HG02759 (cell line): ENCODE results near the gene PPP1R18.
"Not testable (repeated sequence)": the region's sequence is repeated elsewhere in the genome, so short reads cannot be mapped to it uniquely, and the experiment has no call there.

Experiments
- ATAC-seq: cut with Tn5 transposase; IDR thresholded peaks from one replicate; pipeline ENCODE4 v1.9.1; 2021; ENCODE audit warnings: mild to moderate bottlenecking, moderate library complexity; ENCODE audit not compliant: unreplicated experiment

PPP1R18 gene

GRCh38 chr6:30670760-30671527 is 15.5 kb downstream of the PPP1R18 start:
- ATAC-seq, result no peak

- not testable (repeated sequence) for ATAC-seq
Observed at GRCh38 chr6:30666300-30666699, 20.1 kb downstream of the PPP1R18 start.

GRCh38 chr6:30664994-30665767 is 21.3 kb downstream of the PPP1R18 start:
- ATAC-seq, result no peak

DNA sequence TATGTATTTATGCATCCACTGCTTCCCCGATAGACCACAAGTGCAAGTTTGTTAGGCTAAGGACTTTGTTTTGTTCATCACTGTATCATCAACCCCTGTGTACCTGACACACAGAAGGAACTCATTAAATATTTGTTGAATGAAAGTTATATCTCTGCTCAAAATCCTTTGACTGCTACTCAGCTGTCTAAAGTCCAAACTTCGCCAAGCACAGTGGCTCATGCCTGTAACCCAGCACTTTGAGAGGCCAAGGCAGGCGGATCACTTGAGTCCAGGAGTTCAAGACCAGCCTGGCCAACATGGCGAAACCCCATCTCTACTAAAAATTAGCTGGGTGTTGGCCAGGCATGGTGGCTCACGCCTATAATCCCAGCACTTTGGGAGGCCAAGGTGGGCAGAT is 28.5 kb downstream of the PPP1R18 start:
- not testable (repeated sequence) for ATAC-seq

- ATAC-seq, result no peak
Observed at GRCh38 chr6:30657454-30657853, 29.0 kb downstream of the PPP1R18 start.

- ATAC-seq, result no peak
Observed at GRCh38 chr6:30656513-30656912, 29.9 kb downstream of the PPP1R18 start.

GRCh38 chr6:30655743-30656094 is 30.7 kb downstream of the PPP1R18 start:
- ATAC-seq, result no peak

DNA sequence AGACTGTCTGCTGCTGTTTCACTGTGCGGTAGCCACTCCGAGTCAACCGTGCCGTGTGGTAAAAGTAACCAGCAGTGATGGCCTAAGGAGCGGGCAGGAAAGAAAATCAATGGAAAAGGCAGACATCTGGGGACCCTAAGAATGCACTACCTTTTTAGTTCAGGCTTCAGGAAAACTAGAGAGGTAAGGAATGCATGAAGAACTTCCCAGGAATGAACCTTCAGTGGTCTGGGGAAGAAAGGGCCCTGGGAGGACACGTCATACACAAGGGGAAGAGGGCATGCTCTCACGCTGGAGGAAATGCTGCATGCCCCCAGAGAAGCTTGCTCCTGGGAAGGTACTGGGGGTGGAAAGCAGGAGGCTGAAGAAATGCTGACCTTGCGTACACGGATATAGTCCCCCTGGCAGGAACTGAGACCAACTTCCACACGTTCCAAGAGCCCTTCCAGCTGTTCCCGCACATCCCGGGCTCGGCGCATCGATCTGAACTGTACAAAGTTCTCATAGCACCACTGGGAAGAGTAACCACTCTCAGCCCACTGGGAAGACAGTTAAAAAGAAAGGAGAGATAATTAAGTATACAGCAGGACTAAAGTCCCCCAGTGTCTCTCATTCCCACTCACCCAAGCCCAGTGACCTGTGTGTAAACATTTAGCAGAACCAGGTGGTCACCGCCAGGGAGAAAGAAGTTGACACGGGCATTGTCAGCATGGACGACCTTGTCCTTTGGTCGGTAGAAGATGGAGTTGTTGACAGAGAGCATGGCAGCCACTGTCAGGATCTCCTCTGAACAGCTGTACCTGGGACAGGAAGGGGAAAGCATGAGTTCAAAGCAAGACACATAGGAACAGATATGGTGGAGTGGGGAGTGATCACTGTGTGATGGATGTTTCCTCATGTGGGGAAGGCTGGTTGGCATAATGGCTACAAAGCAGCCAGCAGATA is 31.4 kb downstream of the PPP1R18 start:
- ATAC-seq, result no peak

DNA sequence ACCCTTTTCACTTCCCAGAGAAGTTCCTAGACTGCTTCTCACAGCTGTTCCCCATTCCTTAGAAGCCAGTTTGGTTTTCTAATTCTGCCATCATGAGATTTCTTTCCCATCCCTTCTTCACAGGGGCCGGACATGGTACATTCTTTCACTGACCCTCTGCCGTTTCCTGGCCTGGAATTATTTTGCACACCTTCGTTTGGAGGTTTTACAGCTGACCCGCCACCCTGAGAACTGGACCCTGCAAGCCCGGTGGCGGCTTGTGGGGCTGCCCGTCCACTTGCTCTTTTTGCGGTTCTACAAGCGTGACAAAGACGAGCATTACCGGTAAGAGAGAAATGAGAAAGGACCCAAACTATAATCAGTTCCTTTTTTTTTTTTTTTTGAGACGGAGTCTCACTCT is 35.3 kb downstream of the PPP1R18 start:
- ATAC-seq, result no peak

DNA sequence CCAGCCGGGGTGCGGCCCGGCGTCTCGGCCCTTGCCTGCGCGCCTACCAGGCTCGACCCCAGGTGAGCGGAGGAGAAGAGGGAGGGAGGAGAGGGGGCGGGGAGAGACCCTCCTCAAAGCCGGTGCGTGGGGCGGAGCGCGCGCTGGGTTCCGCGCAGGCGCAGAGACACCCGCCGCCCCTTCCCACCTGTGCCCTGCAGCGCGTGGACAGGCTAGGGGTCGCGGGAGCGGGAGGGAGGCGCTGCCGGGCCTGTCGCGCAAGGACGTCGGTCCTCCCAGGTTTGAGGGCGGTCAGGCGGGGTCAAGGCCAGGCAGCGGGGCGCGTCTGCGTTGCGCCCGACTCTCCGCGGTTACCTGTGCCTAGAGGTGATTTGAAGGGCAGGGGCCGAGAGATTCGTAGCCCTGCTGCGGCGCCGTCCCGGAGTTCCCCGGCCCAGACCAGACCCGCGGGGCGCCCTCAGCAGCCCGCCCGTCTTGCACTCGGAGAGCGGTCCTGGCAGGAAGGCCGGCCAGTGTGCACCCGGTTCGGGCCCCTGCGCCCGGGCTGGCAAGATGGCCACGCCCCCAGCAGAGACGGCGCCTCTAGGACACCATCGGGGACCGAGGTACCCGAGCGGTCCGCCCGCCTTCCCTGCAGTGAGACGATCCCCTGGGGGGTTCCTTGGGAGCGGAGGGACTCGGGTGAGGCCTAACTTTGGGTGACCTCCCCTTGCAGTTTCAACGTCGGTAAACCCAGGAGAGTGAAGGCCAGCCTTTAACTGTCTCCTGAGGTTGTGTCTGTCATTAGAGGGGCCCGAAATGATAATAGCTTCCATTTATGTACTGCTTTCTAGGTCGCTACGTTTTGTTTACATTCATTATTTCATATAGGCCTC is 39.0 kb downstream of the PPP1R18 start:
- ATAC-seq, result peak; percentile 69

GRCh38 chr6:30646450-30647241 is 39.8 kb downstream of the PPP1R18 start, which contains the start of gene C6orf136:
TSS of gene C6orf136 (plus strand) at chr6:30647133. CDS start at chr6:30647232, 99 bp downstream.
- ATAC-seq, result peak; percentile 65

DNA sequence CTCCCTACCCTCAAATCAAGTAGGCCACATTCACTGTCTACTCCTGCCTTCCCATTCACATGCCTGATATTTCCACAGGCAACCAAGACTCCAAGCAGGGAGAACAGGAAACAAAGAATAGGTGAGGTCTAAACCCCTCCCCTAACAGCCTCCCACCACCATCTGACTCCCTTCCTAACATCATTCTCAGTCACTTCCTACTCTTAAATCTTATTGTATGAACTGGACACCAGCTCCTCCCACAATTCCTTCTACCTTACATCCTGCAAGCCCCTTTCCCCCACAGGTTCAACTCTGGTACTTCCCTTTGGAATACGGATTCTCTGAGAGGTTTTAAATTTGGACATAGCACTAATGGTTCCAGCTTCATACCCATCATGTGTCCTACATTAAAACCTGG is 40.5 kb downstream of the PPP1R18 start:
- no peak for ATAC-seq

- no peak for ATAC-seq
Observed at GRCh38 chr6:30644769-30645168, 41.7 kb downstream of the PPP1R18 start.

DNA sequence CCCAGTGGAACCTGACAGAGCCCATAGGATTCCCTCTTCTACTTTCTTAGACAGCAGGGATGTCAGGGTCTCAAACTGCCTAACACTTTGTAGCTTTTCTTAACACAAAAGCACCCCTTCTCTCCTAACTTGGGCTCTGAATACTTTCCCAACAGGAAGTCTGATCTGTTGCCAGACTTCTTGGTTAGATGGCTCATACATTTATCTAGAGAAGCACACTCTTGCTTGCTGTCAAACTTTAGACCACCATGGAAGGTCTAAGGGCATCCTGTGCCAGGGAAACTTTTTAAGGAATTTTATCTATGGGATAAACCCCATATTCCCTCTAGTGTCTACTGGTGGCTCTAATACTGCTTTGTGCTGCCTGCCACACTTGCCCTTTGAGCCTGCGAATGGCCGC is 42.8 kb downstream of the PPP1R18 start:
- no peak for ATAC-seq

DNA sequence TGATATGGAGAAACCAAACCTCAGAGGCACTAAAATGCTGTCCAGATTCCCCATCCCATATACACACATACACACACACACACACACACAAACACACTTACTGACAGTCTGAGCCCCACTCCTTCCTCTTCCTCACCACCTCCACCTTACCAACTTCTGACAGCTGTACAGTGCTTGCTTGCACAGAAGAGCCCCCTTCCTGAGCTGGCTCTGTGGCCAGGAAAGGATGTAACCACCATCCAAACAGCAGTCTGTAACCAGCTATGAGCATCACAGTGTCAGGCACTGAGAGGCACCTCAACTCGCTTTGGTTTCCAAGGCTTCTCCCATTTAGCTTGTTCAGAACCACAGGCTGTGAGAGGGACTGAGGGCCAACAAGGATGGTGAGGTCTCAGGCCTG is 45.4 kb downstream of the PPP1R18 start:
- ATAC-seq, result no peak

DNA sequence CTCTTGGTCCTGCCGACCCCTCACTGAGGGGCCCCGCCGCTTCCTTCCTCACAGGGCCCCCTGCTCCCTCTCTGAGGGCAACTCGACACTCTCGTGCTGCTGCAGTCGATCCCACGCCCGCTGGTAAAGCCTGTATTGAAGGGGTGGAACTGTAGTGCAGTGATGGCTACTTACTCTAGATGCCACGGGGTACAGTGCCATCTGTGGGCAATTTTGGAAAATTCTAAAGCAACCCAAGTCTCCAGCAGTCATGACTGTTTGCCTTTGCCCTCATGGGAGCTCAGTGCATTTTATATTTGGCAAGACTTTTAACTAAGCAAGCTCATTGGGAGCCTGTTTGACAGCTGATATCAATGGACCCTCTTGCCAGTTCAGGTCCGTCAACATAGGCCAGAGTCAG is 46.0 kb downstream of the PPP1R18 start:
- ATAC-seq, result no peak

DNA sequence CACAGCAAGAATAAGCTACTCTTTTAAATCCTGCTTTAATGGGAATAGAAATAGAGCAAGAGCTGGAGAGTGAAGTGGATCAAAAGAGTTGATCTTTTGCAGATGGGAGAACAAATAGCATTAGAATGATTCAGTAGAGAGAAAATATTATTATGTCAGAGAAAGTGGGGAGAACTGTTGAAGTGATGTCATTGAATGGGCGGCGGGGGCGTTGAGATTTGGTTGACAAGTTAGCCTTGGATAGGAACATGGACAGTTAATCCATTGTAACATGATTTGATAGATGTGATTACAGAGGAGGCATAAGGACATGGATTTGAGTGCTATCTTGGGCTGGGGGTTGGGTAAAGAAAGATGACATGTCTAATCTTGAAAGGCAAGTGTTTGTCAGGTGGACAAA is 50.6 kb downstream of the PPP1R18 start:
- no peak for ATAC-seq

DNA sequence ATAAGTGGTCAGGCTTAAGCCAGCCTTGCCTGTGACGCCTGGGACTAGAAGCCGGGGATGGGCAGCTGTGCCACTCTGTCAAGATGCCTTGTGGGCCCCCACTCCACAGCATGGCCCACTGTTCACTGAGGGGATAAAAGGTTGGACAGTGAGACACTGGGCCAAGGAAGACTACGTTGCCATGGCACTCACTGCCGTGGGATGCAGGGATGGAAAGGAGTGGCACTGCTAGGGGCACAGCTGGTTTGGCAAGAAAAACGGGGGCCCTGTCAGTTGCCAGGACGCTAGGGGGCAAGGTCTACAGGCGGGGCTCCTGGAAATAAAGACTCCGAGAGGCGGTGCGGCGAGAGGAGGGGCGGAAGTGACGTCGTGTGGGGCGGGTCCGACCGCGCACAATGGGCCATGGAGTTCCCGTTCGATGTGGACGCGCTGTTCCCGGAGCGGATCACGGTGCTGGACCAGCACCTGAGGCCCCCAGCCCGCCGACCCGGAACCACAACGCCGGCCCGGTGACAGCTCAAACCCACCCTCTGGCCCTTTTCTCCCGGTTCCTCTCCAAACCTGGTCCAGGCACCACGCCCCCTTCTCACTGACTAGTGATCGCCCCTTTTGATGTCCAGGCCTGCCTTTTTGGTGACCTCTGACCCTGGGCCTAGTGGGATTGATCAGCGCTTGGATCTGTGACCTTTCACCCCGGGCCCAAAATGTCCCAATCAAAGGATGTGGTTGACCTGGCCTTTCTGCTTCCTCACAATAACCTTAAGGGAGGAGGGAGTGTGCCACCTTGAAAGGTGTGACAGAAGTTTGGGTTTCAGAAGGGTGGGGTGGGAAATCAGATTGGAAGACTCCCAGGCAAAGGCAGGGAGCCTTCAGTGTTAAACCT is 59.7 kb downstream of the PPP1R18 start, which contains the start of gene ATAT1:
Gene ATAT1 (plus strand): TSS at position 391 of the 883 bp plus-strand sequence.
- ATAC-seq, result peak; percentile 88
